HG03139 (cell line): ENCODE data around the gene HTT.

ENCODE experiments used
- ATAC-seq: cut with Tn5 transposase; IDR thresholded peaks from one replicate; pipeline ENCODE4 v1.9.1; 2021; ENCODE audit not compliant: unreplicated experiment

Gene HTT

DNA sequence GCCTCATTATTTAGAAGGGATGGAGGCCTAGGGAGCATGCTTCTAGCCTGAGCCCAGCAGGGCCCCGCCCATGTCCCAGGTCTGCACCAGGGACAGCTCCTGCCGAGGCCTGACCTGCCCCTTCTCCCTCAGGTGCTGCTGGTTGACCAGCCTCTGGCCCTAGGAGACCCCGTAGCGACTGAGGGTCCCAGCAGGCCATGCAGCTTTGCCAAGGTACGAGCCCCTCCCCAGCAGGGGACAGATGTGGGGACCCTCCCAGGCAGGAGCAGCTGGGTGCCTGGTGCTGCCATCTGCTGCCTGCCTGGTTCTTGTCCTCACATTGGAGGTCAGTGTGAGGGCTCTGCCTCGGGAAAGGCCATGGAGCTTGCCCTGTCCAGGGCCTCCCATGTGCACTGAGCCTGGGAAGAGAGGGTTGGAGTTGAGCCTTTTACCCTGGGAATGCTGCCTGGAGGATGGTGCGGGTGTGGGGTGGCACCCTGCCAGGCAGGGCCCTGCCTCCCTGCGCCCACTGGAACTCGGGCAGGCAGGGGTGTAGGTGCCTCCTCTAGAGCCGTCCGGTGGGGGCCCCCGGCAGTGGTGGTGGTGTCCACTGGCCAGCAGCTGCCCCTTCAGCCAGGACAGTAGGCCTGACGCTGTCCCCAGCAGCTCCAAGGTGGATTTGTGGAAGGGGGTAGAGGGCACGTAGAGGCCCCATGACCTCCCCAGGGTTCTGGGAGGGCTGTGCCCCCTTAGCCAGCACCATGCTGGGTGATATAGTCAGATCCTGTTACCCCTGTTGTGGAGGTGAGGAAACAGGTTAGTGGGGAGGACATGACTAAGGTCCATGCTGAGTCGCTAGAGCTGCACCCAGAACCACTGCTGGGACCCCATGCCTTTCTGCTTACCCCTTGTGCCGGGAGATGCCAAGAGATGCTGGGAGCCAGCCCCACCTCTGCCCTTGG is 172.2 kb downstream of the HTT start:
- ATAC-seq, result no peak

GRCh38 chr4:3247399-3248177 is 173.1 kb downstream of the HTT start:
- ATAC-seq, result no peak

DNA sequence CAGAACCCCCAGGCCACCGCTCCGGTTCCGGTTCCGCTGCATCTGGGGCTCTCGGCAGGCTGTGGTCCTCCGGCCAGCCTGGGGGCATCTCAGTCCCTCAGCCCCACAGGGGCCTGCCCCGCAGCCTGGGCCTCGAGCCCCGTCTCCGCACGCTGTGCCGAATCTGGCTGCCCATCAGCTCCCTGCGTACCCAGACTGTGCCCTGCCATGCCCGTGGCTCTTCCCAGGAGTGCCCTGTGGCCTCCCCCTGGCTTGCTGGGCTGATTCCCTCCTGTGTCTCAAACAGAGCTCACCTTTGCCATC is 173.6 kb downstream of the HTT start:
- no peak for ATAC-seq

DNA sequence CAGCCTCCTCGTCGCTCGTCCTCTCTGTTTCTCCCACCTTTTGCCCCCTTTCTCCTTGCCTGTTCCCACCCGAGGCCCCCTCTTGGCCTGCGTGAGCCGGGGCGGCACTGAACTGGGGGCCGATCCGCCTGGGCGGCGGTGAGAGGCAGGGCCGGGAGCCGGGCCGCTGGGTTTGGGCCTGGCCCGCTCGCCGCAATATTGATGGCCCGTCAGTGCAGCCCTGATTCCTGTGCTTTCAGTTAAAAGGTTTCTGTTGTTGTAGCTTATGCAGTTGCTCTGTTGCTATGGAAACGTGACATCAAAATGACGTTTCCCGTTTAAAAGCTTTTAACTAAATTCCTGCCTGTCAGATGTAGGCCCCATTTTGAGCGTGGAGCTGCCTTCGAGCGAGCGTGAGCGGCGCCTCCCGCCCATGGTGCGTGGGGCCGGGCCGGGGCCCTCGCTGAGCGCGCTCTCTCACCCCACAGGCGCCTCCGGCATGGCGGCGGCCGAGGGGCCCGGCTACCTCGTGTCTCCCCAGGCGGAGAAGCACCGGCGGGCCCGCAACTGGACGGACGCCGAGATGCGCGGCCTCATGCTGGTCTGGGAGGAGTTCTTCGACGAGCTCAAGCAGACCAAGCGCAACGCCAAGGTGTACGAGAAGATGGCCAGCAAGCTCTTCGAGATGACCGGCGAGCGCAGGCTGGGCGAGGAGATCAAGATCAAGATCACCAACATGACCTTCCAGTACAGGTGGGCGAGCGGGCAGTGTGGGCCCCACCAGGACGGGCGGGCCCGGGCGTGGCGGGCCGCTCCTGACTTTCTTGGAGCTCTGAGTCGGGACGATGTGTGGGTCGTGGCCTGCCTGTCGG is 174.6 kb downstream of the HTT start, which contains the start of gene MSANTD1:
Gene MSANTD1, plus strand, starts transcription at position 349 of the 851 bp plus-strand sequence. Its CDS starts 64 bp downstream, at position 413.
- no peak for ATAC-seq

GRCh38 chr4:3249711-3250437 is 175.4 kb downstream of the HTT start:
- no peak for ATAC-seq

DNA sequence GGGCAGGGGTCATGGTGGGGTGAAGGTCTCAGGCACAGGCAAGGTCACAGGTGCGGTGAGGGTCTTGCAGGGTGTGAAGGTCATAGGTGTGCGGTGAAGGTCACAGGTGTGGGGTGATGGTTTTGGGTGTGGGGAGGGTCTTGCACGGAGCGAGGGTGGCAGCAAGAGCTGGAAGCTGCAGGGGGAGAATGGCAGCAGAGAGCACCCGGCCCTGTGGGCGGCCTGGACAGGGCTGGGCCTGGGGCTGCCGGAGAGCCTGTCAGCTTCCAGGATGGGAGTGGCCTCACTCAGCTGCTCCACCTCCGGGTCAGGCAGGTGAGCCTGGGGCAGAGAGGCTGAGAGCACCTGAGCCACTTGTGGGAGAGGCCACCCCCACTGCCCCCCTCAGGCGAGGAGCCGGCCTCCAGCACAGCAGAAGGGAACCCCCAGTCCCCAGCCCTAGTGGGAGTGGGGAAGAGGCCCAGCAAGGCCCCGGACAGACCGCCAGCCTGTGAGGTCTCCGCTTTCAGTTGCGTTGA is 176.0 kb downstream of the HTT start:
- no peak for ATAC-seq

- ATAC-seq, result no peak
Observed at GRCh38 chr4:3250956-3251690, 176.6 kb downstream of the HTT start.

DNA sequence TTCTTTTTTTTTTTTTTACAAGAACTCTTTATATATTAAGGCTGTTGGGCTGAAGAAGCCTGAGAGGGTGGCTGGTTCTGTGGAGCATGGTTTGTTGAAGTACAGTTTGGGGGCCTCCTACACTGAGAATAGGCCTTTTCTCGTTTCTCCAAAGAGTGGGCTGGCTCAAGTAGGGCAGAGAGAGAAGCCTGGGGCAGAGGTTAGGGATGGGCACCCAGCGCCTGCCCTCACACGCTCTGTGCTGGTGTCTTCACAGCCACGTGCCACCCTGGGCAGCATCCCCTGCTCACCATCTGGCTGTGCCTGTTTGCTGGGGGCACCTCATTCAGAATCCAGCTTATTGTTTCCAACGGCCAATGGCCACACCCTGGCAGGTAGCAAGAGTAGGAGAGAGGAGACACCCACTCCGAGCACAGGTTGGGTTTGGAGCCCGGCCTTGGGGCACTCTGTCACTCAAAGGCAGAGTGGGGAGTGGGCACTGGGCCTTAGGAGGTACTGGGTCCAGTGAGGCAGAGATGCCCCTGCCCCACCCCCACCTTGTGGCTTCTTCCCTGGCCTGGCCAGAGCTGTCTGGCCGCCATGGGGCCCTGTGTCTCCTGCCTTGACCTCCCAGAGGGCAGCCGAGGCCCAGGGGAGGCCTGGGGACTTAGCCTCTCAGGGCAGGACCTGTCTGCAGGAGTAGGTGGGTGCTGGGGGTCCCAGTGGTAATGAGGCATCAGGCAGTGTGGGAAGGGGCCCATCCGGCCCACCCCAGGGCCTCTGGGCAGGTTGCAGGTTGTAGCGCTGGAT is 177.4 kb downstream of the HTT start:
- ATAC-seq, result no peak

GRCh38 chr4:3252480-3252828 is 178.0 kb downstream of the HTT start:
- no peak for ATAC-seq

GRCh38 chr4:3252831-3253641 is 178.6 kb downstream of the HTT start:
- ATAC-seq, result no peak

DNA sequence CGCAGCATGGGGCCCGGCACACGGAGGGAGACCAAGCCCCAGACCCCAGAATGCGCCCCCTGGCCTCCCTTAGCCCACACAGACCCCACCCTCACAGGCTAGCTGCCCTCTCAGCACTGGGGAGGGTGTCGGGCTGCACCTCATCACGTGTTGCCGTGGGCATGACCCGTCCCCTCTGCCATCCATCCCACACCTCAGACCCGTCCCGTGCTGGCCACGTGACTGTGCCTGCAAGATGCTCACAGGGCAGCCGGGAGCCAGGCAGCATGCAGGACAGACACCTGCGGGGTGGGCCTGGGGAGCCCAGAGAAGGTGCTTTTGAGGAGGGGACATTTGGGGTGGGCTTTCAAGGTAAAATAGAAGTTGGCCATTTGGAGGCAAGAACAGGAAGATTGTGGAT is 179.3 kb downstream of the HTT start:
- ATAC-seq, result no peak

GRCh38 chr4:3254302-3255131 is 180.0 kb downstream of the HTT start:
- ATAC-seq, result no peak

- ATAC-seq, result no peak
Observed at GRCh38 chr4:3255611-3256186, 181.2 kb downstream of the HTT start.

- ATAC-seq, result no peak
Observed at GRCh38 chr4:3256230-3257102, 182.0 kb downstream of the HTT start.

DNA sequence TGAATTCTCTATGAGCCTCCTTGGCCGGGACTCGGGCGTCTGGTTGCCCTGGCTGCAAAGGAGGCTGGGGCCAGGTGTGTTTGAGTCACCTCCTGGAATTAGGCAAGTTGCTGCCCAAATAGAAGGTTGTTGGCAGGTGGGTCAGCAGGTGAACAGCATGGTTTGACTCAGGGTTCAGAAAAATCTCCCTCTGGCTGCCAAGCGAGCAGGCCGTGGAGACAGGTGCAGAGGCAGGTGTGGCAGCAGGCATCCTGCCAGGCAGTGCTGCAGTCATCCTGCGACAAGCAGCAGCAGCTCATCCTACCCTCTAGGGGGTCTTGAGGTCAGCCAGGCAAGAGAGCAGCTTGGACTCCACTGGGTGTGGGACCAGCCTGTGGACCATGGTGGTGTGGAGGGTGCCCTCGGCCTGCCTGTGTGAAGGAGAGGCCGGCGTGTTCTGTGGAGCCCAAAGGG is 182.6 kb downstream of the HTT start:
- ATAC-seq, result no peak
